GM12875 (cell line): ENCODE data around the gene CLCNKB.

Source experiments
- H3K4me3 ChIP-seq: one replicate; pipeline ENCODE4 v1.5.1; 2011; ENCODE audit warnings: low read depth, low read length, control low read depth
- TF ChIP-seq, protein P1 (sequence below): IDR thresholded peaks from 2 replicates; pipeline ENCODE4 v1.5.1; 2011; ENCODE audit warnings: low read depth, mild to moderate bottlenecking, control low read depth, inconsistent platforms, low read length, moderate library complexity, borderline replicate concordance; ENCODE audit not compliant: insufficient read depth

The CLCNKB gene

GRCh38 chr1:16092097-16092922 is 48.7 kb downstream of the CLCNKB start:
- TF ChIP-seq, protein P1, sequence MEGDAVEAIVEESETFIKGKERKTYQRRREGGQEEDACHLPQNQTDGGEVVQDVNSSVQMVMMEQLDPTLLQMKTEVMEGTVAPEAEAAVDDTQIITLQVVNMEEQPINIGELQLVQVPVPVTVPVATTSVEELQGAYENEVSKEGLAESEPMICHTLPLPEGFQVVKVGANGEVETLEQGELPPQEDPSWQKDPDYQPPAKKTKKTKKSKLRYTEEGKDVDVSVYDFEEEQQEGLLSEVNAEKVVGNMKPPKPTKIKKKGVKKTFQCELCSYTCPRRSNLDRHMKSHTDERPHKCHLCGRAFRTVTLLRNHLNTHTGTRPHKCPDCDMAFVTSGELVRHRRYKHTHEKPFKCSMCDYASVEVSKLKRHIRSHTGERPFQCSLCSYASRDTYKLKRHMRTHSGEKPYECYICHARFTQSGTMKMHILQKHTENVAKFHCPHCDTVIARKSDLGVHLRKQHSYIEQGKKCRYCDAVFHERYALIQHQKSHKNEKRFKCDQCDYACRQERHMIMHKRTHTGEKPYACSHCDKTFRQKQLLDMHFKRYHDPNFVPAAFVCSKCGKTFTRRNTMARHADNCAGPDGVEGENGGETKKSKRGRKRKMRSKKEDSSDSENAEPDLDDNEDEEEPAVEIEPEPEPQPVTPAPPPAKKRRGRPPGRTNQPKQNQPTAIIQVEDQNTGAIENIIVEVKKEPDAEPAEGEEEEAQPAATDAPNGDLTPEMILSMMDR: no peak

GRCh38 chr1:16092923-16093511 is 49.4 kb downstream of the CLCNKB start:
- H3K4me3 ChIP-seq: no peak overlapping the region
- TF ChIP-seq, protein P1: no peak

More at GRCh38 chr1:16092097-16092922, 48.7 kb downstream of the CLCNKB start:
- no peak overlapping the region for H3K4me3 ChIP-seq

GRCh38 chr1:16093611-16094010 is 50.0 kb downstream of the CLCNKB start:
- no peak overlapping the region for H3K4me3 ChIP-seq
- TF ChIP-seq, protein P1: no peak

DNA sequence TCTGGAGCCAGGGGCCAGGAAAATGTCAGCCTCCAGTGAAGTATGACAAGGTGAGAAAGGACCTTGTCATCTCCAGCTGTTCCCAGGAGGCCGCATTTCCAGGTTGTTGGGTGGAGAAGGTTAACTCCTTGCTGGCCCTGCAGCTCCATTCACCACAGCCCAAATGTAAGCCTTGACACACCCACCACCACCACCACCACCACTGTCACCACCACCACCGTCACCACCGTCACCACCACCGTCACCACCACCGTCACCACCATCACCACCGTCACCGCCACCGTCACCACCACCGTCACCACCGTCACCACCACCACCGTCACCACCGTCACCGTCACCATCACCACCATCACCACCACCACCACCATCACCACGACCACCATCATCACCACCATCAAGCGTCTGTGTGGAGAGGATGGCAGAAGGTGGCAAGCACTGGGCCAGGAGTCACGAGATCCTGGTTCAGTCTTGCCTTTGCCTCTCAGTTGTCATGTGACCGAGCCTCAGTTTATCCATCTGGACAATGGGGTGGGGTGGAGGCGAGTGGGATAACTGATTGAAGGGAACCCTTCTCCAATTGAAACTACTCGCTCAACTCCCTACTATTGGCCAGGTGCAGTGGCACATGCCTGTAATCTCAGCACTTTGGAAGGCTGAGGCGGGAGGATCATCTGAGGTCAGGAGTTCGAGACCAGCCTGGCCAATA is 51.0 kb downstream of the CLCNKB start:
- TF ChIP-seq, protein P1: no peak
- no peak overlapping the region for H3K4me3 ChIP-seq

DNA sequence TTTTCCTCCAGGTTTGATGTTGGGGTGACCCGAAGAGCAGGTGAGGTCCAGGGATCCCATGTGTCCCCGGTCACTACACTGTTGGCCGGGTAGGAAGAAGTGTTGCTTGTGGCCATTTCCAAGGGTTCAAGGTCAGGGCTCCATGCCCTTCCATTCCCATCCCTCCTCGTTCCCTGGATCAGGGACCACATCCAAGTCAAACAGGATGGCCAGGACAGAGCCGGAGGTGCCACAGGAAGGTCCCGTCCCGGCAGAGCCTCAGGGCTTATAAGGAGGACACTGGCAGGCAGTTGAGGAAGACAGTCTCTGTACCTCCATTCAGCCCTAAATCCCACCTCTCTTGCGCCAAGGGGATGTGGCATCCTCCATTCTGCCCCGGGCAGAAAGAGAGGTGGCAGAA is 51.9 kb downstream of the CLCNKB start:
- TF ChIP-seq, protein P1: no peak
- H3K4me3 ChIP-seq: no peak overlapping the region

GRCh38 chr1:16099412-16099811 is 55.8 kb downstream of the CLCNKB start:
- H3K4me3 ChIP-seq: no peak overlapping the region
- TF ChIP-seq, protein P1: no peak
